Body of pancreas (tissue), 4 donors: ENCODE measurements around the gene BEGAIN. TPM values are rescaled to one million over a fixed set of nuclear protein-coding genes. Genes with fewer than 3 reads are reported as not detected.
A peak's percentile ranks its signal among the peaks of the same experiment; 100 is the strongest.

Experiments used
- ATAC-seq: fragments of 150-250 bp; one replicate; pipeline ENCODE4 v1.9.1; 2016
- DNase-seq, 4 donors: peaks; one replicate each; pipeline ENCODE4 v3.0.0-alpha.2; 2019
- H3K27ac ChIP-seq, 4 donors: fragments of 200-600 bp; sonication (generic); 1 replicate in 3 of 4; 2 replicates in 1 of 4; pipeline versions ENCODE4 v1.5.1 to v1.6.1; 2016 to 2019; ENCODE audit warnings: mild to moderate bottlenecking in 1 of 4, mixed read lengths in 1 of 4, moderate library complexity in 1 of 4
- H3K27me3 ChIP-seq, 2 donors: fragments of 200-600 bp; sonication (generic); one replicate each; pipeline ENCODE4 v1.6.0; 2016; ENCODE audit warnings: mild to moderate bottlenecking in 1 of 2
- H3K36me3 ChIP-seq, 2 donors: fragments of 200-600 bp; sonication (generic); replicated peaks in 1 of 2; 2 replicates each; pipeline ENCODE4 v1.5.1; 2016; ENCODE audit warnings: low read depth in 2 of 2; ENCODE audit not compliant: insufficient read depth in 1 of 2
- H3K4me1 ChIP-seq: fragments of 200-600 bp; sonication (generic); one replicate; pipeline ENCODE4 v1.6.0; 2016
- H3K4me3 ChIP-seq, 2 donors: fragments of 200-600 bp; sonication (generic); 1 replicate in 1 of 2; 2 replicates in 1 of 2; pipeline ENCODE4 v1.5.1; 2016 to 2019
- H3K9me3 ChIP-seq, 3 donors: fragments of 200-600 bp; sonication (generic); 1 replicate in 2 of 3; 2 replicates in 1 of 3; pipeline ENCODE4 v1.5.1; 2016
- CTCF ChIP-seq, 7 experiments: fragments of 450-650 bp in 4 of 7; fragments of 200-600 bp in 3 of 7; sonication (generic) in 3 of 7; IDR thresholded peaks; one replicate each; pipeline ENCODE4 v1.5.1; 2016 to 2019; ENCODE audit warnings: antibody characterized with exemption in 7 of 7
- POLR2A ChIP-seq, 3 donors: fragments of 450-650 bp; IDR thresholded peaks; one replicate each; pipeline ENCODE4 v1.6.1; 2016; ENCODE audit warnings: antibody characterized with exemption in 3 of 3, mild to moderate bottlenecking in 2 of 3
- WGBS, 2 donors: methylation state at CpG; one replicate each; pipeline ENCODE4 v1.1.5; 2017; 5-methylcytosine and 5-hydroxymethylcytosine counted together
- intact Hi-C: fragments of 100-400 bp; cut with DNase I; formaldehyde crosslinking; loops from one replicate; pipeline ENCODE4 v1.15.1; 2023
- total RNA-seq, 2 donors: library from RNA; depleted of rRNA; stranded (reverse); fragments of >200 nt; gene quantifications; one replicate each; pipeline ENCODE4 v1.1.0, GENCODE V29; 2016

The BEGAIN gene
- total RNA-seq, 2 donors from 2014 or later = 23.9 to 28.7 TPM

- no peak for ATAC-seq
Measured at GRCh38 chr14:100605706-100606686, 18.8 kb upstream of the BEGAIN start.

GRCh38 chr14:100605230-100605629 is 18.0 kb upstream of the BEGAIN start:
- H3K27me3 ChIP-seq = no peaks in the 10 kb centered on the region
- no peak for ATAC-seq
- TF ChIP-seq POLR2A (IDR thresholded peaks at IDR 0.05) (no peak), CTCF (IDR thresholded peaks at IDR 0.05) (no peak)
- WGBS, 2 donors = 84 to 88% methylated on average over 3 to 4 of the region's 4 CpGs
- no peak overlapping the region for H3K27ac ChIP-seq
- H3K36me3 ChIP-seq = no peaks in the 10 kb centered on the region
- intact Hi-C loops = no loop called here
- peaks cover 0 to 5% (median 0%) of the 10 kb centered on the region in 3 donors for H3K9me3 ChIP-seq
- no peak overlapping the region for H3K4me3 ChIP-seq
- H3K4me1 ChIP-seq = no peaks in the 10 kb centered on the region
- no peak for DNase-seq

More at GRCh38 chr14:100605706-100606686, 18.8 kb upstream of the BEGAIN start:
- Histone ChIP-seq H3K27ac (no peak overlapping the region), H3K4me1 (no peaks in the 10 kb centered on the region), H3K9me3 (peaks cover 0 to 2% (median 0%) of the 10 kb centered on the region in 3 donors), H3K4me3 (no peak overlapping the region), H3K27me3 (no peaks in the 10 kb centered on the region), H3K36me3 (no peaks in the 10 kb centered on the region)
- TF ChIP-seq POLR2A (IDR thresholded peaks at IDR 0.05) = no peak
- DNase-seq = peak in 1 of 4 donors; percentile 2
- 74 to 83% methylated on average over 20 to 29 of the region's 29 CpGs for WGBS, 2 donors
- intact Hi-C loops = no loop called here

GRCh38 chr14:100604709-100605108 is 17.5 kb upstream of the BEGAIN start:
- no peaks in the 10 kb centered on the region for H3K27me3 ChIP-seq
- 91 to 92% methylated on average over 21 to 24 of the region's 24 CpGs for WGBS, 2 donors
- no peak for DNase-seq

DNA sequence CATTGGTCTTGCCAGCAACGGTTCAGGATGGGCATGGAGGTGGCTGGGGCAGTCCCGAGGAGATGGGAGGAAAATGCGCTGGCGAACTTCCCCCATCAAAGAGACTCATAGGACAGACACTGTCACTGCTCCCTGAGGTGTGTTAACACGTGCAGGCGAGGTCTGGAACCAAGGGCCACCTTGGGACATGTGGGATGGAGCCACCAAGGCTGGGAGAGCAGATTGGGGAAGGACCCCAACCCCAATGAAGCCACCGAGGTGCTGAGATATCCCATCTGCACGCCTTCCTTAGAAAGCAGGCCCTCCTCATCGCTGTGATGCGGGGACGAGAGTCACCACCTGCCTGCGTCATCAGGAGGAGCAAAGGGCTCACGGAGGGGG is 16.9 kb upstream of the BEGAIN start:
- WGBS, 2 donors = 84 to 87% methylated on average over 13 of the region's 13 CpGs
- DNase-seq = no peak

More at GRCh38 chr14:100604709-100605108, 17.5 kb upstream of the BEGAIN start:
- Histone ChIP-seq H3K9me3 (peaks cover 0 to 5% (median 0%) of the 10 kb centered on the region in 3 donors), H3K4me1 (no peaks in the 10 kb centered on the region), H3K27ac (no peak overlapping the region), H3K36me3 (no peaks in the 10 kb centered on the region), H3K4me3 (no peak overlapping the region)
- no peak for TF ChIP-seq POLR2A (IDR thresholded peaks at IDR 0.05)
- TF ChIP-seq CTCF (IDR thresholded peaks at IDR 0.05) = no peak
- no peak for ATAC-seq
- intact Hi-C loops = no loop called here

More for the DNA sequence above, 16.9 kb upstream of the BEGAIN start:
- Histone ChIP-seq H3K4me1 (no peaks in the 10 kb centered on the region), H3K27ac (no peak overlapping the region), H3K27me3 (no peaks in the 10 kb centered on the region), H3K4me3 (no peak overlapping the region), H3K9me3 (peaks cover 0 to 5% (median 0%) of the 10 kb centered on the region in 3 donors), H3K36me3 (no peaks in the 10 kb centered on the region)
- no peak for TF ChIP-seq POLR2A (IDR thresholded peaks at IDR 0.05)
- TF ChIP-seq CTCF (IDR thresholded peaks at IDR 0.05) = no peak
- ATAC-seq = no peak
- intact Hi-C loops = no loop called here
